HG02642 (cell line): ENCODE measurements around the gene LRRC32.
"Not testable (repeated sequence)": the region's sequence is repeated elsewhere in the genome, so short reads cannot be mapped to it uniquely, and the experiment has no call there.

Source experiments
- ATAC-seq: cut with Tn5 transposase; IDR thresholded peaks from one replicate; pipeline ENCODE4 v1.9.1; 2021; ENCODE audit warnings: mild to moderate bottlenecking; ENCODE audit not compliant: unreplicated experiment, poor library complexity

LRRC32 gene

DNA sequence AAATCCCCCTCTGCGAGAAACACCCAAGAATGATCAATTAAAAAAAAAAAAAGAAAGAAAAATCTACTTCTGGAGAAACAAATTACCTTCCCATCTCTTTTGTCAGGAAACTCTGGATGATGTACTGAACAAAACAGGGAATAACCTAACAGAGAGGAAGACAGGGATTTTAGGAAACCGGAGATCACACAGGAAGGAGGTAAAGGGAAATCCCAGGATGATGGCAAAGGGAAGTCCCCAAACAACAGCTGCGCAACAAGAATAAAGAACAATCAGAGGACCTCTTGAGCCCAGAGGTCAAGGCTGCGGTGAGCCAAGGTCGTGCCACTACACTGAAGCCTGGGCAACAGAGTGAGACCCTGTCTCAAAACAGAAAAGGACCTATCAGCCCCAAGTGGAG is 50.7 kb downstream of the LRRC32 start:
- ATAC-seq: not testable (repeated sequence)

DNA sequence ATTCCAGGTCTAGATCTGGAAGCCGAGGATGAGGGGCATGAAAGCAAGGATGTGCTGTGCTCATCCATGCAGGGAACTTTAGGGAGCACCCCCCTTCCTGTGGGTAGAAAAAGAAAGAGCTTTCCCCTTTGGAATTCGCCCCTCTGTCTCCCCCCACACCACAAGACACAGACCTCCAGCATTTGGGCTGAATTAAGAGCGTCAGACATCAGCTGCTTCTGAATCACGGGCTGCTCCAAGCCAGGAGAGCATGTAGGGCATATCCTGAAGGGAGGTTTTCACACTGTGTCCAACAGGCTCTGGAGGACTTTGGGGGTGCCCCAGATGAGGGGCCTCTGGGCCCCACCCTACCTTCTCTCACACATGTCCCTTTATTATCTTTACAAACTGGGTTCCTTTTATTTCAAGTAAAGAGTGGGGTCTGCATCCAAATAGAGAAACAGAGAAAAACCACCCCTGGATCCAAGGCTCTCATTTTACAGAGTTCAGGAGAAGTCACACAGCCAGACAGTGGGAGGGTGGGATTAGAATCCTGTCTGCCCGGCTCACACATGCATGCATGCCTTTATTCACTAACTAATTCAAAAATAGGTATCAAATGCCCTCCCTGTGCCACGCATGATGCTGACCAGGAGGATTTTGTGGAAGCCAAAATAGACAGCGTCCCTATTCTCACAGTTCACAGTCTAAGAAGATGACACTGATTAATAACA is 52.8 kb downstream of the LRRC32 start:
- ATAC-seq: no peak

DNA sequence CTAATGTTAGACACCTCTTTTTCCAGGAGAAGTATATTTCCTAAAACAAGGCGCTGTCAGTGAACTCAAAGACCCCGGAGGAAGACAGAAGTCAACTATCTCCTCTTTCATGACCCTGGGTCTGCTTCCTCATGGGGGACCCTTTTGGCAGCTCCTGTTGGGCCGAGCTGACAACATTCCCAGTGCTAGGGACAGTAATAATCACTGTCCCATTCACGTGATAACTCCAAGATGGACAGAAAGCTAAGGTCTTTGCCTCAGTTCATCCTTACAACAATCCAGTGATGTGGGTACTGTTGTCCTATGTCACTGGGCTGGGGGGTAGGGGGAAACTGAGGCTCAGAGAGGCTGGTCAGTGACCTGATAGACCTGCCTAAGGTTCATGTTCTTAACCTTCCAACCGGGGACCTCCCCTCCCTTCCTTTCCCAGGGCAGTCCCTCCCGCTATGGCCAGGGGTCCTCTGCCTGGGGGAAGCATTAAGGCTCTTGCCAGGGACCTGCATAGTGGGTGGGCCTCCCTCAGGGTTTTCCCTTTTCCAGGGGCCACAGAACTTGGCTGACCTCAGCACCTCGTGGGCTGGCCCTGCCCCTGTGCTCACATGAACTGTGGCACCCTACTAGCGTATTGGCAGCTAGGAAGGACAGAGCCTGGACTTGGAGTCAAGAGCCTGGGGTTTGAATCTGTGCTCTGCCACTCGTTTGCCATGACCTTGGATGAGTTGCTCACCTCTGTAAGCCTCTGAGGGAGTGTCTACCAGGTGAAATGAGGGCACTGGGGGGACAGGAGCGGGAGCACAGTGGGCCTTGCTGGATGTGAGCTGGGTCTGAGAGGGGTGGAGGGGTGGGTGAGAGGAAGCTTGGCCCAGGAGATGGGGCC is 53.6 kb downstream of the LRRC32 start:
- ATAC-seq: no peak

DNA sequence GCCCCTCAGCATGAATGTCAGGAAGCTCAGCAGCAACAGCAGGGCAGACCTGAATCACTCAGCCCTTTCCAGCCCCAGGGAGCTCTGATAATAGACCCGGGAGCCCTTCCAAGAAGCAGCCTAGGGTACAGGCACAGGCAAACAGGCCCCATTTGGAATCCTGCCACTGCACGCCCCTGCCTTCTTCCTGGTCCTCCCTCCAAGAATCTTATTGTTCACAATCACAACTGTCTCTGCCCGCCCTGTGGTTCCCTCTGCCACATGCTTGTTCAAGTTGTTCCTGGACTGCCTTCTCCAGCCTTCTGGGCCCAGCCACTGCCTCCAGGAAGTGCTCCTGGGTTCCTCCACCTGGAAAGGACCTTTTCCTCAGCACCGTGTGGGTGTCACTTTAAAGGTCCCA is 54.6 kb downstream of the LRRC32 start:
- no peak for ATAC-seq

DNA sequence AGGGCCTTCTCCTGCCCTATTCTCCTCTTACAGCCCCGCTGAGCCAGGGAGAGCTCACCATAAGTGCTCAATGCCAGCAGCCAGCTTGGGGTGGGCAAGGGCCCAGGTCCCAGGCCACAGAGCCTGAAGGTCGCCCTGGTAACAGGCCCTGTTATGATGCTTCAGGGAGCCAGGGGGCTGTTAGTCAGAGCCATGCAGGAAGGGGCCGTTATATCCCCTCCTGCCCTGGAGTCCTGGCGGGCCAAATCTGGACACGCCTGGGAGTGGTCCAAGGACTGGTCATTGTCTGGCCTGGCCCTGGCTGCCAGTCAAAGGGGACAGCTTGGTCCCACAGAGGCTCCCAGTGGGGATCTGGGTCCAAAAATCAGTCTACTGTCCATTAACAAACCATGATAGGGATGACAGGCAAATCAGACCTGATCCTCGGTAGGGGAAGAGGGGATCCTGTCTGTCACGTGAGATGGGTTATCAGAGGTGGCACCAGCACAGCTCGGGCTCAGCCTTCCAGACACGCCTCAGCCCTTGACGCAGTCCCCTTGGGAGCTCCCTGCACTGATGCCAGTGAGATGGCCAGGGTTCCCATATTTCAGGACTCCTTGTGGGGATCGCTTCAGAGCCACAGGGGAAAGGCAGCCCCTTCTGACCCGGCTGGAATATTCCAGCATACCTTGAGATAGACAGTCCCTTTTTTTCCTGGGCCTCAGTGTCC is 55.9 kb downstream of the LRRC32 start:
- ATAC-seq: no peak

DNA sequence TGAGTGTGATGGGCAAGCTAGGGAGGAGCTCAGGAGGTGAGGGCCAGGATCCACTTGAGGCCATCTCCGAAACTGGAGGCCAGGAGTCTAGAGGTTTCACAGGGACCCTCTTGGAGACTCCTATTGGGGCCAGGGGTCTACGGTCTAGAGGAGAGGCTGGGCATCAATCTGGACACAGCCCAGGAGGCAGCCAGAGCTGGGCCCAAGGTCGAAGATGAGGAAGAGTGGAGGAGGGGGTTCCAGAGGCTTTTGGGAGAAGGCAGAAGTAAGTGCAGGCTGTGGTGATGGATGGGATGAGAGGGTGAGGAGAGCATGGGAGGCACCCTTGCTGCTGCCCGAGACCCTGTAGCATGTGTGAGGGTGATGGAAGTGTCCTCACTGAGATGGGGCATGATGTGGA is 56.6 kb downstream of the LRRC32 start:
- ATAC-seq: no peak

DNA sequence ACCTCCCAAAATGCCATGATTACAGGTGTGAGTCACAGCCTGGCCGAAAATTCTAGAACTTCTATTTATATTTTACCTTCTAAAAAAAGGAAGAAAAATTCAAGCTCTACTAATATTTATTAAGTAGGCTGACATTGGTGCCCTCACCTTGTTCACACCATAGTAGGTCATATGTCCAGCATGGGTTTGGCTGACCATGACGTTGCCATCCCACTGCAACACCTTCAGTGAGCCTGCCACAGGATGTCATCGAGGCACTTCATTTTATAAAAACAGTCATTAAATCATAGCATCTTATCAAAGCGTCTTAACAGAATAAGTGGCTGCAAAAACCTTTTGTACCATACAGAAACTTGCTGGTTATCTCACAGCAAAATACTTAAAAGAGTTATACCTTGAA is 58.3 kb downstream of the LRRC32 start:
- no peak for ATAC-seq

DNA sequence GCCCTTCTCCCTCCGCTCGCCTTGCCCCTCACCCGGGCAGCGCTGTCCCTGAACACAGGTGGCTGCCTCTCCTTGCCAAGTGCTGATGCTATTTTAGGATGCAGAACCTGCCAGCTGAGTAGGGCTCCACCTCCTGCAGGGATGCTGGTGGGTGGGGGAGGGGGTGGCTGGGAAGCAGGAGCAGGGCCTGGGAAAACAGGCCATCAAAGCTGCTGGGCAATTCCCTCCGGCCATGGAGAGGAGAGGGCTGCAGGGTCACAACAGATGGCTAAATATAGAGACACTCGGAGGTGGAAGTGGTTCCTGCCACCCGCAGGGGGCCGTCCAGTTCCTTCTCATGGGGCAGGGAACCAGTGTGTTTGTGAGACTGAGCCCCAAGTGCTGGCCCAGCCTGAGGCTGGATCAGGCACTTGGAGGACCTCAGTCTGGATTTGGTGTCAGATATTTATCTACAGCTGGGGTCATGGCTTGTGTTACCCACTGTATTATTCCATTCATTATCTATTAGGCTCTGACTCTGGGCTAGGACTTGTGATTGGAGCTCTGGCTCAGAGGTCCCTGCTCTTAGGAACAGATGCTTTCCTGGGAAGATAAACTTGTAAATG is 59.6 kb downstream of the LRRC32 start:
- ATAC-seq: no peak

DNA sequence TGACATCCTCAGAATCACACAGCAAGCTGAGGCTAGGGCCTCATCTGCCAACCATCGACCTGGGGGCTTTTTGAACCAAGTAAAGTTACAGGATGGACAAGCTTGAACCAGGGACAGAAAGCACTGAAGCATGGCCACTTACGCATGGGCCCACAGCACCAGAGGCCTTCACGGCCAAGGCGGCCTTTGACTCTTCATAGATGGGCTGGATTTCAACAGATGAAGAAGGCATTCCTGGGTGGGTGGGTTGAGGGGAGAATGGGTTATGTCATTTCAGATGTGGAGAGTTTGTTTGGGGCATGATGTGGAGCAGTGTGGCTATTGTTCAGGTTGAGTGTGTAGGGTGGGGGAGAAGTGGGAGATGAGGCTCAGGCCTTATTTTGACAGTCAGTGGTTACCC is 60.2 kb downstream of the LRRC32 start:
- ATAC-seq: no peak

DNA sequence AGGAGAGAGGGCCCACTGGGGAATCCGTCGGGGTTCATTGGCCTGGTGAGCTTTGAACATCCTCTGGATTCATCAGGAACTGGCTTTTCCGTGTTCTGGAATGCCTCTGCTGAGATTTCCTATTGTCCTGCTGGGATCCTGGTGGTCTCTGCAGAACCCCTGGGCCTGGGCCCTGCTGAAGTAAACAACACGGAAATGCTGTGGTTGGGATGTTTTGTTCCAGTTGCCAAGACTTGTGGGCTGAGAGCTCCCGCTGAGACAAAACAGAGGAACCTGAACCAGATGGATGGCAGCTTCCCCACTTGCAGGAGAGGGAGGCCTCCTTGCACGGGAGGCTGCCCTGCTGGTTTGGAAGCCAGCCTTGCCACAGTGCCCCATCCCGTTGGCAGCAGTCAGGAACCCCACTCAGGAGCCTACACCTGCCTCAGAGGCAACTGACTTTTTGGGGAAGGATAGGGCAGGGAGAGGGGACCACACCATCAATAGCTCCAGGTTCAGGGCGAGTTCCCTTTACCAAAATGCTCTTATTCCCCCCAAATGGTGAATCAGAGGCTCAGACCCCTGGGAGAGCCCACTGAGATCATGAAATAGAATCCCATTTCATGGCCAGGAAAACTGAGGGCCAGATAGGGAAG is 60.7 kb downstream of the LRRC32 start:
- ATAC-seq: no peak

DNA sequence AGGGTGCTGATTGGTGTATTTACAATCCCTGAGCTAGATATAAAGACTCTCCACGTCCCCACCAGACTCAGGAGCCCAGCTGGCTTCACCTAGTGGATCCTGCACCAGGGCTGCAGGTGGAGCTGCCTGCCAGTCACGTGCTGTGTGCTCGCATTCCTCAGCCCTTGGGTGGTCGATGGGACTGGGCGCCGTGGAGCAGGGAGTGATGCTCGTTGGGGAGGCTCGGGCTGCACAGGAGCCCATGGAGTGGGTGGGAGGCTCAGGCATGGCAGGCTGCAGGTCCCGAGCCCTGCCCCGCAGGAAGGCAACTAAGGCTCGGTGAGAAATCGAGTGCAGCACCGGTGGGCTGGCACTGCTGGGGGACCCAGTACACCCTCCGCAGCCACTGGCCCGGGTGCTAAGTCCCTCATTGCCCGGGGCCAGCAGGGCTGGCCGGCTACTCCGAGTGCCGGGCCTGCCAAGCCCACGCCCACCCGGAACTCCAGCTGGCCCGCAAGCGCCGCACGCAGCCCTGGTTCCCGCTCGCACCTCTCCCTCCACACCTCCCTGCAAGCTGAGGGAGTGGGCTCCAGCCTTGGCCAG is 61.6 kb downstream of the LRRC32 start:
- ATAC-seq: not testable (repeated sequence)

DNA sequence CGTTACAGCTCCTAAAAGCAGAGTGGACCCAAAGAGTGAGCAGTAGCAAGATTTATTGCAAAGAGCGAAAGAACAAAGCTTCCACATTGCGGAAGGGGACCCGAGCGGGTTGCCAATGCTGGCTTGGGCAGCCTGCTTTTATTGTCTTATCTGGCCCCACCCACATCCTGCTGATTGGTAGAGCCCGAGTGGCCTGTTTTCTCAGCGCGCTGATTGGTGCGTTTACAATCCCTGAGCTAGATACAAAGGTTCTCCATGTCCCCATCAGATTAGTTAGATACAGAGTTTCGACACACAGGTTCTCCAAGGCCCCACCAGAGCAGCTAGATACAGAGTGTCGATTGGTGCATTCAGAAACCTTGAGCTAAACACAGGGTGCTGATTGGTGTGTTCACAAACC is 62.3 kb downstream of the LRRC32 start:
- ATAC-seq: not testable (repeated sequence)
